CD4-positive, alpha-beta T cell treated with Interleukin-4 for 1 hour (primary cell): ENCODE measurements around the gene HJURP.

Experiments
- DNase-seq, 2 donors: peaks; one replicate each; pipeline ENCODE4 v3.0.0-alpha.2; 2020 to 2022

Gene HJURP

DNA sequence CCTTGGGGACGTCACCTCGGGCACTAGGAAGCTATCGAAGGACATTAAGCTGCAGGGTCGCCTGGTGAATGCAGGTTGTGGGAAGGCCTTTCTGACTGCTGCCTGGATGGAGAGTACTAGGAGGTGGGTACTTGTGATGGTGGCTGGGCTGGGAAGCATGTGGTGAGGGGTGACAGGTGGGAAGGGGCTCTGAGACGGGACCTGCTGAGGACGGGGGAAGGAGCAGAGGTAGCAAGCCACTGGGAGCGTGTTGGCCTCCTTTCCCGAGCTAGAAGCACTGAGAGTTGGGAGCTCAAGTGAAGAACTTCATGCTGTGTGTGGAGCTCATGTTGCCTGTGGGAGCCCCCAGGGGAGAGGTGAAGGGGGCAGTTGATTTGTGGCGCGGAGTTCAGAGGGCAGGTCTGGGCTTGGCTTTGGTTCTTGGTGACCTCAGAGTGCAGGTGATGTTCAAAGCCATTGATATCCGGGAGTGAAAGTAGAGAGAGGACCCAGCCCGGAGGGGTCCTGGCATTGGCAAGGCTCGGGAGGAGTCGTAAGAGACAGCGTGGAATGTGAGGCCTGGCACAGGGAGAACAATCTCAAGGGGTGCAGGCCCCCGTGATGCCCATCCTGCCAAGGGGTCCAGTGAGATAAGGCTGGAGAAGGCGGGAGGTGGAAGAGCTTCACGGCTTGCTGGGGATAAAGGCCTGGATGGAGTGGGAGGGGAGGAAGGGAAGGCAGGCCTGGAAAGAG is 63.0 kb downstream of the HJURP start:
- no peak for DNase-seq

DNA sequence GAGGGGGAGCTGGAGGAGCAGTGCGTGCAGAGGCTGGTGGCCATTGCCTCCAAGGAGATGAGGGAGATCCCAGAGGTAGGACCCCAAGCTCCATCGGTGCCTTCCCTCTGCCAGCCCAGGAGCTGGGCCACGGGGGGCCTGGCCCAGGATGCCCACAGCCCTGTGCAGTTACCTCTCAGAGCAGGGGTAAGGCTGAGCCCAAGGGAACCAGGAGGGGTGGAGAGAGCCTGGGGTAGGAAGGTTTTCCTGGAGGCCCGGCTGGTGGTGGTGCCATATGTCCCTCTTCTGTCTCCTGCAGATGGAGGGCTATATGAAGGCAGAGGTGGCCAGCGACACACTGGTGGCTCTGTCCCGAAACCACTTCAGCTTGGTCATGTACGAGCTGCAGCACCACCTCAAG is 64.8 kb downstream of the HJURP start:
- no peak for DNase-seq
